ENCODE measurements around the gene PFKFB4. TPM values are rescaled to one million over a fixed set of nuclear protein-coding genes. Genes with fewer than 3 reads are reported as not detected.
A peak's percentile ranks its signal among the peaks of the same experiment; 100 is the strongest.
"Not testable (repeated sequence)": the region's sequence is repeated elsewhere in the genome, so short reads cannot be mapped to it uniquely, and the experiment has no call there.

Gene PFKFB4
- total RNA-seq, 2 donors from 2014 or later = 1.6 to 3.3 TPM

- H3K4me3 Mint-ChIP-seq = peak within 1 kb of the TSS; percentile 88
- no peaks in the 10 kb centered on the region for H3K9me3 ChIP-seq (ENCODE audit: control insufficient read depth, low read length, poor library complexity, severe bottlenecking)
- no peaks in the 10 kb centered on the region for H3K27me3 Mint-ChIP-seq
- H3K4me1 Mint-ChIP-seq = peaks cover 51% of the 10 kb centered on the region
- DNase-seq = peak in 2 of 3 donors; percentile 37 to 49
- H3K27ac Mint-ChIP-seq = peak within 1 kb of the TSS; percentile 96
- peak; percentile 57 for ATAC-seq
- peaks cover 2% of the 10 kb centered on the region for H3K36me3 Mint-ChIP-seq (ENCODE audit: low read depth)
Observed at GRCh38 chr3:48504051-48504946, 52.3 kb downstream of the PFKFB4 start, which contains the start of gene SHISA5. Gene SHISA5, minus strand, starts transcription at chr3:48504174. Its CDS starts 80 bp downstream, at chr3:48504094.

GRCh38 chr3:48503401-48504050, 53.1 kb downstream of the PFKFB4 start:
- Mint-ChIP-seq H3K27ac (peak overlapping the region; percentile 96), H3K36me3 (ENCODE audit: low read depth) (peaks cover 2% of the 10 kb centered on the region), H3K4me3 (peak overlapping the region; percentile 88), H3K4me1 (peaks cover 52% of the 10 kb centered on the region), H3K27me3 (no peaks in the 10 kb centered on the region)
- no peaks in the 10 kb centered on the region for H3K9me3 ChIP-seq (ENCODE audit: control insufficient read depth, low read length, poor library complexity, severe bottlenecking)
- DNase-seq (no peak), ATAC-seq (peak; percentile 4)

GRCh38 chr3:48502728-48503168, 53.9 kb downstream of the PFKFB4 start:
- ATAC-seq = no peak
- Mint-ChIP-seq H3K4me1 (peaks cover 54% of the 10 kb centered on the region), H3K27ac (peak overlapping the region; percentile 96), H3K36me3 (ENCODE audit: low read depth) (peaks cover 2% of the 10 kb centered on the region), H3K27me3 (no peaks in the 10 kb centered on the region), H3K4me3 (peak overlapping the region; percentile 88)
- H3K9me3 ChIP-seq (ENCODE audit: control insufficient read depth, low read length, poor library complexity, severe bottlenecking) = no peaks in the 10 kb centered on the region
- no peak for DNase-seq

- Mint-ChIP-seq H3K27ac (peak overlapping the region; percentile 96), H3K27me3 (no peaks in the 10 kb centered on the region), H3K36me3 (ENCODE audit: low read depth) (peaks cover 2% of the 10 kb centered on the region), H3K4me3 (peak overlapping the region; percentile 66), H3K4me1 (peaks cover 48% of the 10 kb centered on the region)
- DNase-seq (no peak), ATAC-seq (no peak)
- H3K9me3 ChIP-seq (ENCODE audit: control insufficient read depth, low read length, poor library complexity, severe bottlenecking) = no peaks in the 10 kb centered on the region
Observed at GRCh38 chr3:48502121-48502520, 54.5 kb downstream of the PFKFB4 start.

GRCh38 chr3:48501196-48501595, 55.4 kb downstream of the PFKFB4 start:
- DNase-seq = no peak
- no peak for ATAC-seq
- Mint-ChIP-seq H3K27ac (peak overlapping the region; percentile 96), H3K36me3 (ENCODE audit: low read depth) (peaks cover 2% of the 10 kb centered on the region), H3K4me3 (no peak overlapping the region), H3K27me3 (no peaks in the 10 kb centered on the region), H3K4me1 (peaks cover 42% of the 10 kb centered on the region)
- H3K9me3 ChIP-seq (ENCODE audit: control insufficient read depth, low read length, poor library complexity, severe bottlenecking) = no peaks in the 10 kb centered on the region

- peaks cover 2% of the 10 kb centered on the region for H3K36me3 Mint-ChIP-seq (ENCODE audit: low read depth)
- H3K27me3 Mint-ChIP-seq = no peaks in the 10 kb centered on the region
- ATAC-seq = no peak
- peaks cover 39% of the 10 kb centered on the region for H3K4me1 Mint-ChIP-seq
- peak overlapping the region; percentile 96 for H3K27ac Mint-ChIP-seq
- no peak overlapping the region for H3K4me3 Mint-ChIP-seq
- H3K9me3 ChIP-seq (ENCODE audit: control insufficient read depth, low read length, poor library complexity, severe bottlenecking) = no peaks in the 10 kb centered on the region
- no peak for DNase-seq
Observed at GRCh38 chr3:48500656-48501055, 55.9 kb downstream of the PFKFB4 start.

- Mint-ChIP-seq H3K4me3 (no peak overlapping the region), H3K4me1 (peaks cover 1% of the 10 kb centered on the region), H3K27ac (no peak overlapping the region), H3K36me3 (ENCODE audit: low read depth) (peaks cover 2% of the 10 kb centered on the region), H3K27me3 (no peaks in the 10 kb centered on the region)
- DNase-seq (no peak), ATAC-seq (no peak)
- H3K9me3 ChIP-seq (ENCODE audit: control insufficient read depth, low read length, poor library complexity, severe bottlenecking) = no peaks in the 10 kb centered on the region
Observed at GRCh38 chr3:48493203-48493501, 63.5 kb downstream of the PFKFB4 start.

GRCh38 chr3:48492461-48493202, 64.0 kb downstream of the PFKFB4 start:
- Mint-ChIP-seq H3K4me3 (no peak overlapping the region), H3K27ac (no peak overlapping the region), H3K4me1 (peaks cover 2% of the 10 kb centered on the region), H3K27me3 (no peaks in the 10 kb centered on the region), H3K36me3 (ENCODE audit: low read depth) (peaks cover 2% of the 10 kb centered on the region)
- H3K9me3 ChIP-seq (ENCODE audit: control insufficient read depth, low read length, poor library complexity, severe bottlenecking) = no peaks in the 10 kb centered on the region
- ATAC-seq (peak; percentile 39), DNase-seq (no peak)

- H3K36me3 Mint-ChIP-seq (ENCODE audit: low read depth) = no peaks in the 10 kb centered on the region
- H3K9me3 ChIP-seq (ENCODE audit: control insufficient read depth, low read length, poor library complexity, severe bottlenecking) = no peaks in the 10 kb centered on the region
- H3K4me1 Mint-ChIP-seq = peaks cover 3% of the 10 kb centered on the region
- ATAC-seq (no peak), DNase-seq (no peak)
- H3K27me3 Mint-ChIP-seq = no peaks in the 10 kb centered on the region
- H3K27ac Mint-ChIP-seq = no peak overlapping the region
- H3K4me3 Mint-ChIP-seq = no peak overlapping the region
Observed at GRCh38 chr3:48486952-48487351, 69.7 kb downstream of the PFKFB4 start.

- H3K27me3 Mint-ChIP-seq; H3K36me3 Mint-ChIP-seq (ENCODE audit: low read depth); H3K4me3 Mint-ChIP-seq; ATAC-seq; DNase-seq; H3K9me3 ChIP-seq (ENCODE audit: control insufficient read depth, low read length, poor library complexity, severe bottlenecking); H3K27ac Mint-ChIP-seq: not testable (repeated sequence)
- H3K4me1 Mint-ChIP-seq = peaks cover 21% of the 10 kb centered on the region
Observed at GRCh38 chr3:48482822-48483221, 73.8 kb downstream of the PFKFB4 start.

GRCh38 chr3:48480891-48481290, 75.7 kb downstream of the PFKFB4 start:
- not testable (repeated sequence) for DNase-seq; H3K9me3 ChIP-seq (ENCODE audit: control insufficient read depth, low read length, poor library complexity, severe bottlenecking); H3K27me3 Mint-ChIP-seq; H3K4me3 Mint-ChIP-seq; H3K36me3 Mint-ChIP-seq (ENCODE audit: low read depth); H3K27ac Mint-ChIP-seq; ATAC-seq
- H3K4me1 Mint-ChIP-seq = peaks cover 26% of the 10 kb centered on the region

GRCh38 chr3:48478626-48479555, 77.7 kb downstream of the PFKFB4 start:
- peak in 2 of 3 donors; percentile 35 to 45 for DNase-seq
- no peaks in the 10 kb centered on the region for H3K9me3 ChIP-seq (ENCODE audit: control insufficient read depth, low read length, poor library complexity, severe bottlenecking)
- Mint-ChIP-seq H3K27me3 (no peaks in the 10 kb centered on the region), H3K36me3 (ENCODE audit: low read depth) (peaks cover 5% of the 10 kb centered on the region), H3K27ac (peak overlapping the region; percentile 97), H3K4me3 (peak overlapping the region; percentile 95), H3K4me1 (peaks cover 33% of the 10 kb centered on the region)
- peak; percentile 90 for ATAC-seq
